ENCODE data around the gene KIF26A.
"Not testable (repeated sequence)": the region's sequence is repeated elsewhere in the genome, so short reads cannot be mapped to it uniquely, and the experiment has no call there.

The KIF26A gene

GRCh38 chr14:104143521-104144452 lies 5.4 kb downstream of the KIF26A start:
- no peak for DNase-seq (ENCODE audit: low spot score)

GRCh38 chr14:104144453-104144790 lies 6.0 kb downstream of the KIF26A start:
- no peak for DNase-seq (ENCODE audit: low spot score)

DNA sequence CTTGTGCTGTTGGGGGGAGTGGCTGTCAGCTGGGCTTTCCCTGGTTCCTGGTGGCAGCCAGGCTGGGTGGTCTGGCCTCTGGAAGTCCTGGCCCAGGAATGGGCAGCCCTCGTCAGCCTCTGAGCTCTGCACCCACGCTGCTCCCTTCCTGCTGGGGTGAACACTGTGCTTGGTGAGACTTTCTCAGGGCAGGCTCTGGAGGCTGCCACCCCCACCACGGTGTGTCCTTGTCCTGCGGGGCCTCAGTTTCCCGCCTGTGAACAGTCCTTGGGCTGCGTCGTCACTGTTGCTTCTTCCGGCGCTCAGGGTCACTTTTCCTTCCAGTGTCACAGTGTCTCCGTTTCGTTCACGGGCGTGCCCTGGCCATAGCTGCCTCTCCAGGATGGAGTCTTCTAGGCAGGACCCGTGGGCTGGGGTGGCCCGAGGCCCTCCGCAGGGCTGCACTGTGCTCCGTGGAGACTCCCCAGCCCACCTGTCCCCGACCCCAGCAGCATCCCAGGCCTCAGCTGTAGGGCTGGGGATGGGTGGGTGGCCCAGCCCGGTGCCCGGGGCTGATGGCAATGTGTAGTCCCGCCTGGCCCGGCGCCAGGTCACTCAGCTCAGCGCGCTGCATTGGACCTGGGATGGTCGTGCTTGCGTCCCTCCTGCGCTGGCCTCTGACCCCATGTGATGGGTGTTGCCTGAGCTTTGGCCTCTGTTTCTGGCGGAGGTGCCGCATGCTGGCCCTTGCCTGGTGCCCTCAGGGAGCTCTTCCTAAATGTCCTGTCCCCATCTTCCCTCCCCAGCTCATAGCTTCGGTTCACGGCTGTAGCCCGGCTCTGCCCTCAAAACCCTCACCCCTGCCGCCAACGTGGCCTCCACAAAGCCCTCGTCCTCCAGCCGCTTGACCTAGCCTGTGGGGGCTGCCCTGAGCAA lies 6.8 kb downstream of the KIF26A start:
- no peak for DNase-seq (ENCODE audit: low spot score)

DNA sequence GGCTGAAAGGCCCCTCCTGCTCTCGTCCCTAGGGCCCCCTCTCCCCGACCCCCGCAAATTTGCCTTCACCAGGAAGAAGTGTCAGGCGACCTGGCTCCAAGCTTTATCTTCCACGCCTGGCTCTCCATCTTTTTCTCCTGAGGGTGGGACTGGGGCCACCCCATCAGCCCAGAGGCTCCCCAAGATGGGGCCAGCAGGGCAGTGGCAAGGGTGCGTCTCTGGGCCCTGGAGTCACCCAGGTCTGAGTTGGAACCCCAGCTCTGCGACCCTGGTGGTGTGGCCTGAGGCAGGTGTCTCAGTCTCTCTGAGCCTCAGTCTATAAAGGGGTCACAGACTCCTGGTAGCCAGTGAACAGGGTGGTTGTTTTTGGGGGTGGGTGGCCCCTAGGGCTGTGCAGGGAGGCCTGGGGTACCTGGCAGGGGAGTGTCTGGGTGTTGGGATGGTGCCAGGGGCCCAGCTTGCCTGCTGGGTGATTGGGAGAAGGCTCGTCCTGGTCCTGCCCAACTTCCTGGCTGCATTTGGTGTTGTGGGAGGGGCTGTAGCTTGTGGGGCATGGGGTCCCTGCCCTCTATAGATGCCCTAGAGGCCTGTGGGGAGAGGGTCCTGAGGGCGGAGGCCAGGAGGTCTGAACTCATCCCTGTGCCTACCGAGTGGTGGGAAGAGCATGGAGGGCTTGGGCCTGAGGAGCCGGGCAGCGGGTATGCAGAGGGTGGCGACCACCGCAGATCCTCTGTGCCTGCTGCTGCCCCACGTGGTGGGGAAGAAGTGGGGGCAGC lies 7.6 kb downstream of the KIF26A start:
- DNase-seq (ENCODE audit: low spot score) = no peak

DNA sequence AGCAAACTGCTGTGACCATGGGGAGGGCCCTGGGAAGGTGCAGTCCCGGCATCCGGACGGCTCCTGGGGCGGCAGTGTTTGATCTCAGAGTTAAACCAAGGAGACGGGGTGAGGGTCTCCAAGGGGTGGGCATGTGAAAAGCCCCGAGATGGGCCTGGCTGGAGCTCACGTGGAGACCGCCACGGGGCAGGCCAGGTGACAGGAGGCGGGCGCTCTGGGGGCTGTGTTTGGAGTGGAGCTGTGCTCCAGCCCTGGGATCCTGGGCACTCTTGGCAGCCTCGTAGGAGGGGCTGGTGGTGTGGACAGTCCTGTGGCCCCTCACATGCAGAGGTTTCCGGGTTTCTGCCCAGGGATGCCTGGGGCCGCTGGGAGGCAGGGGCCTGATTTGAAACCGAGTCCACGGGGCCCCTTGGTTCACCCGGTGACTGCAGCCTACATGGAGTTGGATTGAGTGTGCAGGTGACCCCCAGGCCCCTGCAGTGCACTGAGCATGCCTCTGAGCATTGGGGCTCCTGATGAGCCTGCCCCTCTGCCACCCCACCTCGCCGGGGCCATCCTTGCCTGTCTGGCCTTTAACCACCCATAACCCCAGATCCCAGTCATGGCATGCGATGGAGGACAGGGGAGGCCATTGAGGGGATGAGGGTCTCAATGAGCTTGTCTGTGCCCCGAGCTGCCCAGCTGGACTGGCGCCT lies 8.4 kb downstream of the KIF26A start:
- DNase-seq (ENCODE audit: low spot score) = no peak

DNA sequence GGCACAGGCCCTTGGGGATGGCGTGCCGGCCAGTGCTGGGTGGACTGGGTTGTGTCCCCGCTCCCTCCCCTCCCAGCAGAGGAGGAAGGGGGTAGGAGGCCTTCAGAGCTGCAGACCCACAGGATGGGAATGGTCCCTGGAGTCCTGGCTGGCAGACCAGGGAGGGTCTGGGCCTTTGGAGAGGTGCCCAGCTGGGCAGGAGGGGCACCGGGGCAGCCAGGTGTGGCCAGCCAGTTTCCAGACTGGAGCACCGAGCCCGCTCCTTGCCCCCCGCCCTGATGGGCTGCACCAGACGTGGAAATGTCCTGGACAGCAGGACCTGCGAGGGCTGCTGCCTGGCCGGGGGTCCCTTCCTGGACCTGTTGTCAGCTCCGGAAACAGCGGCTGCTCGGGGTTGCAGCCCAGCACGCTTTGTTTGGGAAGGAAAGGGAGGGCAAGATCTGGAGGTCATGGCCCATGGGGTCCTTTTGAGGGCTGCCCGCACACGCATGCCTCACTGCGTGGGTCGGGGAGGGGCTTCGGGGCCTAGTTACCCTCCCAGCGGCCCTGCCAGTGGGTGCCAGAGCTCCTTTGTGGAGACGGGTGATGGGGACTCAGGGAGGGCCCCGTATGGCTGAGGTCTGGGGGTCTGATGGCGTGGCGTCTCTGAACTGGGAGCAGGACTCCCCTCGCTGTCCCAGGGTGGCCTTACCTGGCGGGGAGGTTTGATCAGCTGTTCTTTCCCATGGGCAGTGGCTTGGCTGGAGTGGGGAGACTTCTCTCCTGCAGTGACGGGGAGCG lies 9.1 kb downstream of the KIF26A start:
- DNase-seq (ENCODE audit: low spot score) = no peak

DNA sequence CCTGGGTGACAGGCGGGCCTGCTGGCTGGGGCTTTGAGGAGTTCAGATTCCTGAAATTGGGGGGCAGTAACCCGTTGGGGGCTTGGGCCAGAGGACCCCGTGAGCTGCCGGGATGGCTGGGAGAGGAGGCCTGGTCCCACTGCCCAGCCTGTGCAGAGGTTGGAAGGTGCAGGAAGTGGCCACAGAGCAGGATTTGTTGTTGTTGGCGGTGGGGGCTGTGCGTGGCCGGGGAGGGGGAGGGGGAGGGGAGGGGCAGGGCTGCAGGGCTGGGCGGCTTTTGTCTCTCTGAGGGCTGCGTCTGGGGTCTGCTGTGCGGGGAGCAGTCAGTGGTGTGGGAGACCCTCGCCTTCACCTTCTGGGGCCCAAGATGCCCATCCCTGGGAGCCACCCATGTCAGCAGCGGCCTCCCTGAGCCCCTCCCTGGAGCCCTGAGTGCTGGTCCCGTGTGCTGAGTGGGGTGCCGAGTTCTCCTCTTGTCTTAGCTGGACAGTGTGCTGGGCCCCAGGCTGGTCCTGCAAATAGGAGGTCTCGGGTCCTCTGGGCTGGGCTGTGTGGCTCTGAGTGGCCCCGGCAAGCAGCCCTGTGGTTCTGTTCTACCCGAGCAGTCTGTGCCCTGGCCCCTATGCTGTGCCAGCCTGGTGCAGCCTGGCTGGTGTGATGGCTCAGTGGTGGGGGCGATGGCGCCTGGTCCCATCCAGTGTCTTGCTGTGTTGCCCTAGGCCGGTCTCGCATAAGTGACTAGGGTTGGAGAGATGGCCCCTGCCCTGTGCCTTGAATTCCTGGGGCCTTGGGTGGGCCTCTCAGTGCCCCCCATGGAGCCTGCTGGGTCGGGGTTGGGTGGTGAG lies 10.3 kb downstream of the KIF26A start:
- DNase-seq (ENCODE audit: low spot score) = no peak

DNA sequence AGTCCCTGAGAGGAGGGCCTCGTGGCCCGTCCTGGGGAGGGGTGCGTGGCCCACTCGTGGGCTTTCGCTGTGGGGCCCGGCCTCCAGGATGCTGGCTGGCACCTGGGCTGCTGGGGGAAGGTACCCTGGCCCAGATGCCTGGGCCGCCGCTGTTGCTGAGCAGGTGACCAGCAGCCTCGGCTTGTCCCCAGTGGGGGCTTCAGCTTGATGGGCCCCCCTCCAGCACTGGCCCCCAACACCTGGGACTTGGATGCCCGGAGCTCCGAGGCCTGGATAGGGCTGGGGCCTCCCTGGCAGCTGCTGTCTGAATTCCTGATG lies 10.8 kb downstream of the KIF26A start:
- DNase-seq (ENCODE audit: low spot score) = no peak

- DNase-seq (ENCODE audit: low spot score) = no peak
Measured at GRCh38 chr14:104149617-104150135, 11.3 kb downstream of the KIF26A start.

DNA sequence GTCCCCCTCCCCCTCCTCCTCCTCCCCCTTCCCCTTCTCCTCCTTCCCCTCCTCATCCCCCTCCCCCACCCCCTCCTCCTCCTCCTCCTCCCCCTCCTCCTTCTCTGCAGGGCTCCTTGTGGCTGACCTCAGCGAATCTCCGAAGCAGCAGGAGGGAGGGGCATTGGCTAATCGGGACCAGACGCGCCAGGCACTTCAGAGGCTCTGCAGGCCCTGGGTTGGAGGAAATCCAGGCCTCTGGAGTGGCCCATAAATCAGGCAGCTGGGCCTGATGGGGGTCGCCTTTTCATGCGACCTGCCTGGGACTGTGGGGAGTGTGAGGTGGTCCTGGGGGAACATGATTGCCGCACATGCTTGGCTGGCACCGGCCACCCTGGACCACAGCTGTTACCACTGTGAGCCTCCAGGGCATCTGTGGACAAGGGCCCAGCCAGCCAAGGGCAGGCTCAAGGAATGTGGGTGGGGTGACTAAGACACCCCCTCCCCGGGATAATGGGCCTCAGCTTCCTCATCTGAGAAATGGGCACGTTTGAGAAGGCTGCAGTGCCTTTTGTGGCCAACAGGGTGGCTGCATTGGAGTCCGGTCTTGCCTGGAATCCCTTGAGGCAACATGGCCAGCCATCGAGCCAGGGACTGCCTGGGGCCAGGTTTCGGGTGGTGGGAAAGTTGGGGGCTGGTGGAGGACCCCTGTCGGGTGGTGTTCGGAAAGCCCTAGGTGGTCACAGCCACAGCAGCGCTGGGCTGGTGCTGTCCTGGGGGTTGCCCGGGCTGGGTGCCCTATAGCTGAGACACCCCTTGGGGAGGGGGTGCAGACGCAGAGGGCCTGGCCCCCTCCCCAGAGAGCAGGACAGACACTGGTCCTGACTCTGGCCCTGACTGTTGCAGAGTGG lies 12.0 kb downstream of the KIF26A start:
- DNase-seq (ENCODE audit: low spot score) = no peak

DNA sequence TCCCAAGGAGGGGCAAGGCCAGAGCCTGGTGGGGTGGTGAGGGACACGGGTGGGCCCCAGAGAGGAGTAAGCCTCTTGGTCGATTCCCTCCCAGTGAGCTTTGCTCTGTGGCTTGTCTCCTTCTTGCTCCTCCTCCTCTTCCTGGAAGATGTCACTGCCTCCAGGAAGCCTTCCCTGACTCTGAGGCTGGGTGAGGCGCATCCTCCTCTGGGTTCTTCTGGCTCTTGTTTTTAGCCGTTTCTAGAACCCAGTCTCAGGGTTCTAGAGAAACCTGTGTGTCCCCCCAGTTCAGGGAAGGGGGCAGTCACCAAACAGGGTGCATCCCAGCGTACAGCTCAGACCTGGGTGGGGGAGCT lies 12.6 kb downstream of the KIF26A start:
- DNase-seq (ENCODE audit: low spot score) = no peak

DNA sequence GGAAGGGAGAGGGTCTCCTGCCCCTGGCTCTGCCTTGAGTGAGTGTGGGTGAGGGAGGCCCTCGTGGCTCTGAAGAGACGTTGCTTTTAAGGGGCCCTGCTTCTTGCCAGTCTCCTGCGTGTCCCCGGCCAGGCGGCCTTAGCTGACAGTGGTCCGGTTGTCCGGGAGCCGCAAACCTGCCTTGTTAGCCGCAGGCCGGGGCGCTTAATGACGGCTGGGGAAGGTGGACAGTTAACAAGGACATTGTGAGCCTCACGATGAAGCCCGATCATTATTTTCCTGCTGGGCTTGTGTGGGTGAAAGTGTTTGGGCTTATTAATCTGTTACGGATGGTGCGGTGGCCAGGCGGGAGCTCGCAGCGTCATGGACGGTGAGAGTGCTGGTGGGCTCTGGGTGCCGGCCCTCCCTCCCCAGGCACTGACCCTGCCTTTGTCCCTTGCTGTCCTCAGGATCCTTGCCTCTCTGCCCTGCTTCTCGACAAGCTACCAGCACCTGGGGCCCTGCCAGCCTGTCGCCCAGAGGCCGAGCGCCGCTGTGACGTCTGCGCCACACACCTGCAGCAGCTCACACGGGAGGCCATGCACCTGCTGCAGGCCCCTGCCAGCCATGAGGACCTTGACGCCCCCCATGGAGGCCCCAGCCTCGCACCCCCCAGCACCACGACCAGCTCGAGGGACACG lies 13.3 kb downstream of the KIF26A start:
- no peak for DNase-seq (ENCODE audit: low spot score)

DNA sequence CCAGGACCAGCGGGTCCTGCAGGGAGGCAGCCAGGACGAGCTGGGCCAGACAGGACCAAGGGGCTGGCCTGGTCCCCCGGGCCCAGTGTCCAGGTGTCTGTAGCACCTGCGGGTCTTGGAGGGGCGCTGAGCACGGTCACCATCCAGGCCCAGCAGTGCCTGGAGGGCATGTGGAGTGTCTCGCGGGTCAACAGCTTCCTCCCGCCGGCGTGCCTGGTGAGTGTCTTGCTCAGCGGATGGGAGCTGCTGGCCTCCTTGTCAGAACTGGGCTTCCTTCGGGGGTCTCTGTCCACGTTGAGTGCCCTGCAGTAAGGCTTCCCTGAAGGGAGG lies 13.8 kb downstream of the KIF26A start:
- DNase-seq (ENCODE audit: low spot score) = no peak

GRCh38 chr14:104152686-104153393 lies 14.5 kb downstream of the KIF26A start:
- DNase-seq (ENCODE audit: low spot score) = no peak

- DNase-seq (ENCODE audit: low spot score) = not testable (repeated sequence)
Measured at GRCh38 chr14:104153394-104153755, 15.0 kb downstream of the KIF26A start.

DNA sequence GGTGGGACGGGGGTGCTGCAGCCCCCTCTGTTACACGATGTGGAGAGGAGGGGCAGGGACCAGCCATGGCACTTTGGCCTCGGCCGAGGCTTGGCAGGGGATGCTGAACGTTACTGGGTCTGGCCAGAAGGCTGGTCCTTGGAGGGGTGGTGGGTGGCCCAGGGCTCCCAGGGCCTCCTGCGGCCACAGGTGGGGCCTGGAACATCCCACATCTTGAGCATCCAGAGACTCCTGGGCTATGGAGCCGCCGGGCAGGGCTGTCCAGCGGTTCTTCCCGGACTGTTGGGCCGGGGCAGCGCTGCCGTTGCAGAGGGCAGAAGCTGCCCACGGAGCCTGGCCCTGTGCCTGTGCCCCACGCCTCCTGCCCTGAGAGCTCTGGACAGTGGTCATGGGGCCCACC lies 15.9 kb downstream of the KIF26A start:
- no peak for DNase-seq (ENCODE audit: low spot score)

DNA sequence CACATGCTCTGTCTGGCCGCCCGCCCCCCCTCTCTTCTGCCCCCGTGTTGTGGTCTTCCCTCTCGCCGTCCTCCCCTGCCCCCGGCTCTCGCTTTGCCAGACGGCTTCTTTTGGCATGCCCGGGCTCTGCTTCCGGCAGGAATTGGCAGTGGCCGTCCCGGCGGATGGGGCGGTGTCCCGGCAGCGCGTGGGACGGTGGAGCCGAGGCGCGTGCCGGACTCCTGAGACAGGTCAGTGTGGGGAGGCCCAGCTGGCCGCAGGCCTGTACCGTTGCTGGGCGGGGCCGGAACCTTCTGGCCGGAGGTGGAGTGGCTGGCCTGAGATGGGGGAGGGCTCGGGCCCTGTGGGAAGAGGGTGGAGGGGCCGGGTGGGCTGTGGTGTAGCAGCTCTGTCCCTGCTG lies 17.1 kb downstream of the KIF26A start:
- no peak for DNase-seq (ENCODE audit: low spot score)

GRCh38 chr14:104156142-104156541 lies 17.8 kb downstream of the KIF26A start:
- DNase-seq (ENCODE audit: low spot score) = no peak

Measured in kidney tubule cell (primary cell).